K562 (cell line): Measurements from ENCODE around the gene ZNF335. TPM values are rescaled to one million over a fixed set of nuclear protein-coding genes. Genes with fewer than 3 reads are reported as not detected.

ENCODE experiments used
- BCOR ChIP-seq: fragments of 450-650 bp; IDR thresholded peaks from 2 replicates; pipeline ENCODE4 v1.6.1; 2016
- C11orf30 ChIP-seq: fragments of 450-650 bp; IDR thresholded peaks from 2 replicates; pipeline ENCODE4 v1.6.1; 2016; ENCODE audit warnings: low read depth, mild to moderate bottlenecking
- NR2C1 ChIP-seq, 2 experiments: fragments of 450-650 bp; IDR thresholded peaks; 2 replicates each; pipeline ENCODE4 v1.6.1; 2017; ENCODE audit warnings: mild to moderate bottlenecking in 2 of 2, antibody characterized with exemption in 1 of 2, inconsistent platforms in 1 of 2, missing compliant biosample characterization in 1 of 2, missing genetic modification characterization in 1 of 2
- NR3C1 ChIP-seq: sonication (generic); formaldehyde crosslinking; IDR thresholded peaks from 2 replicates; pipeline ENCODE4 v1.8.1; 2022; ENCODE audit warnings: missing genetic modification reagents
- RAD21 ChIP-seq, 2 experiments: fragments of 250-450 bp in 1 of 2; fragments of 450-650 bp in 1 of 2; sonication (Bioruptor Pico) in 1 of 2; formaldehyde crosslinking in 1 of 2; IDR thresholded peaks in 1 of 2; conservative IDR thresholded peaks in 1 of 2; 2 replicates each; pipeline versions ENCODE4 v1.4.0 to v1.8.0; 2020 to 2022; ENCODE audit warnings: mild to moderate bottlenecking in 2 of 2, moderate library complexity in 1 of 2
- RCOR1 ChIP-seq, 2 experiments: IDR thresholded peaks; 2 replicates each; pipeline ENCODE4 v1.6.1; 2012; ENCODE audit warnings: low read depth in 2 of 2, low read length in 2 of 2, borderline replicate concordance in 1 of 2, improper control_type of control experiment in 1 of 2
- TCF7L2 ChIP-seq: fragments of 150-350 bp; IDR thresholded peaks from 2 replicates; pipeline ENCODE4 v1.6.1; 2016; ENCODE audit warnings: low read depth, mild to moderate bottlenecking, low read length, moderate library complexity
- ZNF311 ChIP-seq: fragments of 250-450 bp; sonication (Bioruptor Pico); IDR thresholded peaks from 2 replicates; pipeline ENCODE4 v1.4.0; 2020; ENCODE audit warnings: mild to moderate bottlenecking, moderate library complexity
- ZNF316 ChIP-seq: fragments of 450-650 bp; IDR thresholded peaks from 2 replicates; pipeline ENCODE4 v1.6.1; 2016
- polyA plus RNA-seq, 8 experiments: library from polyadenylated mRNA; depleted of rRNA in 4 of 8; stranded (reverse) in 5 of 8; unstranded in 3 of 8; fragments of >200 nt; fragmentation: Nextera tagmentation in 2 of 8; fragmentation: Illumina TruSeq in 1 of 8; extraction: Ambion mirVana in 2 of 8; extraction: Trizol in 1 of 8; gene quantifications; 2 replicates each; pipeline versions ENCODE4 v1.2.1 to v1.2.3, GENCODE V29; 2011 to 2014; ENCODE audit warnings: inconsistent platforms in 1 of 8, missing spikeins in 1 of 8
- total RNA-seq, 7 experiments: library from RNA; depleted of rRNA in 6 of 7; stranded (reverse); fragments of >200 nt in 6 of 7; fragmentation: Illumina TruSeq in 2 of 7; extraction: Trizol in 2 of 7; gene quantifications; 2 replicates each; pipeline versions ENCODE4 v1.2.1 to v1.2.3, GENCODE V29; 2011 to 2021; ENCODE audit warnings: low replicate concordance in 1 of 7
- TF ChIP-seq, protein P1 (sequence below), 2 experiments: fragments of 450-650 bp; formaldehyde crosslinking in 1 of 2; IDR thresholded peaks; 2 replicates each; pipeline versions ENCODE4 v1.4.0 to v1.6.1; 2014 to 2020; ENCODE audit warnings: mild to moderate bottlenecking in 2 of 2, borderline replicate concordance in 1 of 2, low read depth in 1 of 2
- TF ChIP-seq, protein P2 (sequence below): fragments of 450-650 bp; IDR thresholded peaks from 2 replicates; pipeline ENCODE4 v1.6.1; 2016; ENCODE audit warnings: low read depth

Gene ZNF335
- total and polyA plus RNA-seq, 9 of the 15 experiments (the other 6 are each of a cell fraction or from before 2014, with no cell fraction given), result 0.39 to 16.0 (median 7.6) TPM

DNA sequence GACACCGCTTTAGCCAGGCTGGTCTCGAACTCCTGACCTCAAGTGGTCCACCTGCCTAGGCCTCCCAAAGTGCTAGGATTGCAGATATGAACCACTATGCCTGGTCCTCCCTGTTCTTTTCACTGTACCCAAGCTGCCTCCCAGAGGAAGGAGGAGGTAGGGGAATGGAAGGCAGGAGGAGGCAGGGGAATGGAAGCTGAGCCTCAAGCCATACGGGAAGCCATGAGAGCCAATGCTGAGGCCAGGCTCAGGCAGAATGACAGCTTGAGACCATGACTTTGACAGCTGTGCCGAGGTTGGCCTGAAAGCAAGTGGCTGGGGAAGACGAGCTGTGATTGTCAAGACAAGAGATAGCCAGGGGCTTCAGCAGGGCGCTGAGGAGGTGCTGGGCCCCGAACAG is 13.6 kb upstream of the ZNF335 start (continued):
- TF ChIP-seq, protein P1, sequence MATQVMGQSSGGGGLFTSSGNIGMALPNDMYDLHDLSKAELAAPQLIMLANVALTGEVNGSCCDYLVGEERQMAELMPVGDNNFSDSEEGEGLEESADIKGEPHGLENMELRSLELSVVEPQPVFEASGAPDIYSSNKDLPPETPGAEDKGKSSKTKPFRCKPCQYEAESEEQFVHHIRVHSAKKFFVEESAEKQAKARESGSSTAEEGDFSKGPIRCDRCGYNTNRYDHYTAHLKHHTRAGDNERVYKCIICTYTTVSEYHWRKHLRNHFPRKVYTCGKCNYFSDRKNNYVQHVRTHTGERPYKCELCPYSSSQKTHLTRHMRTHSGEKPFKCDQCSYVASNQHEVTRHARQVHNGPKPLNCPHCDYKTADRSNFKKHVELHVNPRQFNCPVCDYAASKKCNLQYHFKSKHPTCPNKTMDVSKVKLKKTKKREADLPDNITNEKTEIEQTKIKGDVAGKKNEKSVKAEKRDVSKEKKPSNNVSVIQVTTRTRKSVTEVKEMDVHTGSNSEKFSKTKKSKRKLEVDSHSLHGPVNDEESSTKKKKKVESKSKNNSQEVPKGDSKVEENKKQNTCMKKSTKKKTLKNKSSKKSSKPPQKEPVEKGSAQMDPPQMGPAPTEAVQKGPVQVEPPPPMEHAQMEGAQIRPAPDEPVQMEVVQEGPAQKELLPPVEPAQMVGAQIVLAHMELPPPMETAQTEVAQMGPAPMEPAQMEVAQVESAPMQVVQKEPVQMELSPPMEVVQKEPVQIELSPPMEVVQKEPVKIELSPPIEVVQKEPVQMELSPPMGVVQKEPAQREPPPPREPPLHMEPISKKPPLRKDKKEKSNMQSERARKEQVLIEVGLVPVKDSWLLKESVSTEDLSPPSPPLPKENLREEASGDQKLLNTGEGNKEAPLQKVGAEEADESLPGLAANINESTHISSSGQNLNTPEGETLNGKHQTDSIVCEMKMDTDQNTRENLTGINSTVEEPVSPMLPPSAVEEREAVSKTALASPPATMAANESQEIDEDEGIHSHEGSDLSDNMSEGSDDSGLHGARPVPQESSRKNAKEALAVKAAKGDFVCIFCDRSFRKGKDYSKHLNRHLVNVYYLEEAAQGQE (IDR thresholded peaks at IDR 0.05; ENCODE audit: borderline replicate concordance), result peak; percentile 76
- TF ChIP-seq, protein P1 (CRISPR knock-in tag; IDR thresholded peaks at IDR 0.05; ENCODE audit: low read depth), result no peak
- no peak for TF ChIP-seq NR3C1 (CRISPR knock-in tag)
- TF ChIP-seq NR2C1 (IDR thresholded peaks at IDR 0.05), result no peak
- no peak for TF ChIP-seq NR2C1 (tag; IDR thresholded peaks at IDR 0.05)
- 0 out of 4 replicates have a peak, but pooled peaks of 1 of the 2 experiments have one; percentile 15 for TF ChIP-seq RCOR1 (IDR thresholded peaks at IDR 0.05; ENCODE audit: borderline replicate concordance in 1 of 2, low read depth in 2 of 2, low read length in 2 of 2)
- TF ChIP-seq ZNF316, result peak; percentile 58
- no peak for TF ChIP-seq ZNF311 (CRISPR knock-in tag)
- TF ChIP-seq RAD21 (CRISPR knock-in tag; conservative IDR thresholded peaks at IDR 0.05 in 1 of 2, IDR thresholded peaks at IDR 0.05 in 1 of 2), result peak; percentile 34 to 72
- TF ChIP-seq TCF7L2, result no peak
- TF ChIP-seq C11orf30, result peak; percentile 56
- peak; percentile 21; the same call in 1 of the 2 replicates for TF ChIP-seq BCOR
- TF ChIP-seq, protein P2, sequence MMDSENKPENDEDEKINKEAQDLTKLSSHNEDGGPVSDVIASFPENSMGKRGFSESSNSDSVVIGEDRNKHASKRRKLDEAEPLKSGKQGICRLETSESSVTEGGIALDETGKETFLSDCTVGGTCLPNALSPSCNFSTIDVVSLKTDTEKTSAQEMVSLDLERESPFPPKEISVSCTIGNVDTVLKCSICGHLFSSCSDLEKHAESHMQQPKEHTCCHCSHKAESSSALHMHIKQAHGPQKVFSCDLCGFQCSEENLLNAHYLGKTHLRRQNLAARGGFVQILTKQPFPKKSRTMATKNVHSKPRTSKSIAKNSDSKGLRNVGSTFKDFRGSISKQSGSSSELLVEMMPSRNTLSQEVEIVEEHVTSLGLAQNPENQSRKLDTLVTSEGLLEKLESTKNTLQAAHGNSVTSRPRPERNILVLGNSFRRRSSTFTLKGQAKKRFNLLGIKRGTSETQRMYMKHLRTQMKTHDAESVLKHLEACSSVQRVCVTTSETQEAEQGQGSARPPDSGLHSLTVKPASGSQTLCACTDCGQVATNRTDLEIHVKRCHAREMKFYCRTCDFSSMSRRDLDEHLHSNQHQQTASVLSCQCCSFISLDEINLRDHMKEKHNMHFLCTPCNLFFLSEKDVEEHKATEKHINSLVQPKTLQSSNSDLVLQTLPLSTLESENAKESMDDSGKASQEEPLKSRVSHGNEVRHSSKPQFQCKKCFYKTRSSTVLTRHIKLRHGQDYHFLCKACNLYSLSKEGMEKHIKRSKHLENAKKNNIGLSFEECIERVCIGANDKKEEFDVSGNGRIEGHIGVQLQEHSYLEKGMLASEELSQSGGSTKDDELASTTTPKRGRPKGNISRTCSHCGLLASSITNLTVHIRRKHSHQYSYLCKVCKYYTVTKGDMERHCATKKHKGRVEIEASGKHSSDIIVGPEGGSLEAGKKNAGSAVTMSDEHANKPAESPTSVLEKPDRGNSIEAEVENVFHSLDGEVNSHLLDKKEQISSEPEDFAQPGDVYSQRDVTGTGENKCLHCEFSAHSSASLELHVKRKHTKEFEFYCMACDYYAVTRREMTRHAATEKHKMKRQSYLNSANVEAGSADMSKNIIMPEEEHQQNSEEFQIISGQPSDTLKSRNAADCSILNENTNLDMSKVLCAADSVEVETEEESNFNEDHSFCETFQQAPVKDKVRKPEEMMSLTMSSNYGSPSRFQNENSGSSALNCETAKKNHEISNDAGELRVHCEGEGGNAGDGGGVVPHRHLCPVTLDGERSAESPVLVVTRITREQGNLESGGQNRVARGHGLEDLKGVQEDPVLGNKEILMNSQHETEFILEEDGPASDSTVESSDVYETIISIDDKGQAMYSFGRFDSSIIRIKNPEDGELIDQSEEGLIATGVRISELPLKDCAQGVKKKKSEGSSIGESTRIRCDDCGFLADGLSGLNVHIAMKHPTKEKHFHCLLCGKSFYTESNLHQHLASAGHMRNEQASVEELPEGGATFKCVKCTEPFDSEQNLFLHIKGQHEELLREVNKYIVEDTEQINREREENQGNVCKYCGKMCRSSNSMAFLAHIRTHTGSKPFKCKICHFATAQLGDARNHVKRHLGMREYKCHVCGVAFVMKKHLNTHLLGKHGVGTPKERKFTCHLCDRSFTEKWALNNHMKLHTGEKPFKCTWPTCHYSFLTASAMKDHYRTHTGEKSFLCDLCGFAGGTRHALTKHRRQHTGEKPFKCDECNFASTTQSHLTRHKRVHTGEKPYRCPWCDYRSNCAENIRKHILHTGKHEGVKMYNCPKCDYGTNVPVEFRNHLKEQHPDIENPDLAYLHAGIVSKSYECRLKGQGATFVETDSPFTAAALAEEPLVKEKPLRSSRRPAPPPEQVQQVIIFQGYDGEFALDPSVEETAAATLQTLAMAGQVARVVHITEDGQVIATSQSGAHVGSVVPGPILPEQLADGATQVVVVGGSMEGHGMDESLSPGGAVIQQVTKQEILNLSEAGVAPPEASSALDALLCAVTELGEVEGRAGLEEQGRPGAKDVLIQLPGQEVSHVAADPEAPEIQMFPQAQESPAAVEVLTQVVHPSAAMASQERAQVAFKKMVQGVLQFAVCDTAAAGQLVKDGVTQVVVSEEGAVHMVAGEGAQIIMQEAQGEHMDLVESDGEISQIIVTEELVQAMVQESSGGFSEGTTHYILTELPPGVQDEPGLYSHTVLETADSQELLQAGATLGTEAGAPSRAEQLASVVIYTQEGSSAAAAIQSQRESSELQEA, result peak; percentile 84
- TF ChIP-seq, all 486 proteins: peak for 17
